Measurements from ENCODE around the gene LYST.

GRCh38 chr1:235671992-235672391 lies 194.7 kb downstream of the LYST start:
- TF ChIP-seq CTCF (IDR thresholded peaks at IDR 0.05; ENCODE audit: low read length) (no peak), EZH2 (optimal IDR thresholded peaks at IDR 0.05; ENCODE audit: low read depth, low read length) (no peak), EZH2phosphoT487 (IDR thresholded peaks at IDR 0.05; ENCODE audit: low read length) (no peak)

All from MM.1S (cell line).